Activated CD4-positive, CD25-positive, alpha-beta regulatory T cell treated with anti-CD3 and anti-CD28 coated beads, Interleukin-2, amount 50 U/mL, for 24 hours (primary cell): Measurements from ENCODE around the gene SEH1L.
"Not testable (repeated sequence)": the region's sequence is repeated elsewhere in the genome, so short reads cannot be mapped to it uniquely, and the experiment has no call there.

Experiments
- ATAC-seq, 2 donors: fragments of 150-1000 bp; cut with Tn5 transposase; one replicate each; pipeline ENCODE4 v1.10.0; 2021; ENCODE audit warnings: mild to moderate bottlenecking in 1 of 2, moderate library complexity in 1 of 2

Gene SEH1L

DNA sequence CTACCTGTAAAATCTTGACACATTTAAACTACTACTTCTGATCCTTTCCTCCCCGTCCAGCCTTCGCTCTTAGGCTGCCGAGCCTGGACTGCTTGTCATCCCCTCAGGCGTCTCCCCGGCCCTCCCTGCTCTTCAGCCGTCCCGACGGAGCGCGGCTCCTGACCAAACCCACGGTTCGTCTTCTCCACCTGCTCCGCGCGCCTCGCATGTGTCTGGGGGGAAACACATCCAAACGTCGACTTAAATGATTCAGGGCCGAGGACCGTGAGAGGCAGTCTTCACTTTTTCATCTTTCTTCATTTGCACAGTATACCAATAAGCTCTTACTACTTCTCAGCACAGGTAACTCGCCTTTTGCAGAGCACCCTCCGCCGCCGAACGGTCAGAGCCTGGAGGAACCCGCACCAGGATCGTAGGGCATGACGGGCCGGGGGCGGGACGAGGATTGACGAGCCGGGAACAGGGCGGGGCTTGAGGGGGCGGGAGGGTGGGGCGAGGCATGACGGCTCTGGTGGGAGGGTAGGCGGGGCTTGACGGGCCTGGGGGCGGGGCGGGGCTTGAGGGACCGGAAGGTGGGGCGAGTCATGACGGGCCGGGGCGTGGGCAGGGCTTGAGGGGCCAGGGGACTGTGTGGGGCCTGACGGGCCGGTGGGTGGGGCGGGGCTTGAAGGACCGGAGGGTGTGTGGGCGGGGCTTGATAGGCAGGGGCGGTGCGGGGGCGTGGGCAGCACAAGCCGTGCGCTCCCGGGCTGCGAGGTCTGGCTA lies at the start of gene SEH1L:
Gene SEH1L, plus strand, starts transcription at position 727 of the 765 bp plus-strand sequence. CDS start 111 bp downstream, outside the sequence.
- peak; percentile 78 to 84 for ATAC-seq

- not testable (repeated sequence) for ATAC-seq
These were observed 46.6 kb upstream of the SEH1L start for GRCh38 chr18:12901208-12901607.

GRCh38 chr18:12904012-12904516 lies 43.7 kb upstream of the SEH1L start:
- peak in 1 of 2 donors; percentile 38 for ATAC-seq

- no peak for ATAC-seq
These were observed 41.7 kb upstream of the SEH1L start for GRCh38 chr18:12906119-12906518.

DNA sequence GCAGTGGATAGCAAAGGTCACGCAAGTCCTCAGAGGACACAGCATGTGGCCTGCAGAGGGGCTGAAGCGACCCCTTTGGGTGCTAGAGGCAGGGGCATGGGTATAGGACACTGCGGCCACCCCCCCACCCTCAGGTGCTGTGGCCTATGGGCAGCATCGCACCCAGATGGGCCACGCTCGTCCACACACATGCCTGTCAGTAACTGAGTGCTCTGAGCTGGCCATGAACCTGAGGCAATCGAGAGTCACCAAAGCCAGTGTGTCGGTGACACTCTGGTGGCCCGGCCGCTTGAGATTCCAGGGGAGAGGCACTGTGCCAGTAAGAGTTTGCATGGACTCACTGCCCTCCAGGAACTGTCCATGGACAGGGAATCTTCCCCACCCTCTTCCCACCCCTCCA lies 41.0 kb upstream of the SEH1L start:
- ATAC-seq = no peak

DNA sequence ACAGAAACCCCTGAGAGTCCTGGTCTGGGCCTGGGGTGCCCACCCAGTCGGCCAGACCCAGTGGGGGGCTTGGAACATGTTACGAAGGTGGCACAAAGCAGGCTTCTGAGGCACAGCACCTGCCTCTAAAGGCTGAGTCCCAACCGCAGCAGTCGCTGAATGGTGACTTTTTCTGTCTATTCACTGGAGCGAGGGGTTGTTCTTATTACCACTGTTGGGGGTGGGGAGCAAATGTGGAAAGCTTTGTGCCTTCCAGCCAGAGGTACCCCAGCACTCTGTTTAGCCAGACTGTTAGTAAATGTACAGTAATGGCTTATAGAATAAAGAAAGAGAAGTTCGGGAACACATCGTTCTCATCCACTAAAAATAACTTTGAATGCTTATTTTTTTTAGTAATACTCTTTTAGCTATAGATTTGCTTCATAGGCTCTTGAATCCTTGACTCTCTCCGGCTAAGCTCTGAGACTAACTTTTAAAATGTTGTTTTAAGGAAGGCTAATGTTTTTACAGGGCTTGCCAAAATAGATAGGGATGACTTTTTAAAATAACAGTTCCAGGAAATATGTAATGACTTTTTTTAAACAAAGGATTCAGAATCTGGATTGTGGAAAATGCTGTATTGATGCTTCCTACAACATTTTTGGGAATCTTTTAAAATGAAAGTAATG lies 40.4 kb upstream of the SEH1L start:
- no peak for ATAC-seq

DNA sequence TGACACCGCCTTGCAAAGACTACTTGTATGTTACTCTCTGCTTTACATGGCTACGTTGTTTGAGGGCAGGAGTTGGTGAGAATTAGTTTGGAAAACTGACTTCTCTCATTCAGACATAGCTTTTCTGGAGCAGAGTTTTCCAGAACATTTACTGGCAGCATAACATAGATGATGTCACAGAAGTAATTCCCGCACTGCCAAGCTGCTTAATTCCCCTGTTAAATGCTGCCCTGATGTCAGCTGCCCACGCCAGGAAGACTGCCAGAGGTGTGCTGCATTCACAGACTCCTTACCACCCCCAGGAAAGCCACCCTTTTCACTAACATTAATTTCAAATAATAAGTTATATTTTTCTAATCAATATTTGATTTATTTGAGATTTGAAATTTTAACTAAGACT lies 39.1 kb upstream of the SEH1L start:
- no peak for ATAC-seq

DNA sequence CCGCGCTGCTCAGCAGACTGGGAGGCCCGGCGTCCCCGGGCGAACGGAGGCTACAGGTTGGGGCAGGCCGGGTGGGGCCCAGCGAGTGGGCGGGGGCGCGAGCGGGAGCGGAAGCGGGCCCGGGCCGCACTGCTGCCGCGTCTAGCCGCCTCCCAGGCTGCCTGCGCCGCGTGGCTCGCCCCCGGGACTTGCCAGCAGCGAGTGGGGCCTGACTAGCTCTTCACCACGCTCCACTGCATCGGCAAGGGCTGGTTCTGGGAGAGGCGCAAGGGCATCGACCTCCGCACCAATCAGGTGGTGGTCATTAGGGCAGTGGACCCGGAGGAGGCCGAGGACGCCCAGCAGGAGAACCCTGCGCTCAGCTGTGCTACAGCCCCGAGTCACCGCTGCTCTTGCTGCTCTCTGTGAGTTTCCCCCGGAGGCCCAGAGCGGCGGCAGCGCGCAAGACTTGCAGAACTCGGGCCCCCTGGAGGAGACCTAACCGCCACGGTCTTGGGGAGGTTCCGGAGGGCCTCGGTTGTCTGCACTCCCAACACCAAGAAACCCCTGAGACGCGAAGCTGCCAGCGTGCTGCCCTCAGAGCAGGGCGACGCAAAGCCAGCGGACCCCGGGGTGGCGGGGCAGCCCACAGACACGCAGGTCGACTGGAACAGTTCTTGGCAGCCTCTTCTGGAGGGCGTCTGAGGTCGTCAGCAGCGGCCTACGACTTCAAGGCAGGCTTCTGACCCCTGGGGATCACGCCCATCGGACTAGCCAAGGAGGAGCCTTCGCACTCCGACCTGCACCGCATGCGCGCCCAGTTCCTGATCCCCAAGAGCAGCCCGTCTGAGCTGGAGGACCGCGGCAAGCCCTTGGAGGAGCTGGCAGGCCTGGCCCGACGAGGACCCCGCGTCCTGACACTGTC lies 36.5 kb upstream of the SEH1L start:
- peak; percentile 89 to 90 for ATAC-seq

DNA sequence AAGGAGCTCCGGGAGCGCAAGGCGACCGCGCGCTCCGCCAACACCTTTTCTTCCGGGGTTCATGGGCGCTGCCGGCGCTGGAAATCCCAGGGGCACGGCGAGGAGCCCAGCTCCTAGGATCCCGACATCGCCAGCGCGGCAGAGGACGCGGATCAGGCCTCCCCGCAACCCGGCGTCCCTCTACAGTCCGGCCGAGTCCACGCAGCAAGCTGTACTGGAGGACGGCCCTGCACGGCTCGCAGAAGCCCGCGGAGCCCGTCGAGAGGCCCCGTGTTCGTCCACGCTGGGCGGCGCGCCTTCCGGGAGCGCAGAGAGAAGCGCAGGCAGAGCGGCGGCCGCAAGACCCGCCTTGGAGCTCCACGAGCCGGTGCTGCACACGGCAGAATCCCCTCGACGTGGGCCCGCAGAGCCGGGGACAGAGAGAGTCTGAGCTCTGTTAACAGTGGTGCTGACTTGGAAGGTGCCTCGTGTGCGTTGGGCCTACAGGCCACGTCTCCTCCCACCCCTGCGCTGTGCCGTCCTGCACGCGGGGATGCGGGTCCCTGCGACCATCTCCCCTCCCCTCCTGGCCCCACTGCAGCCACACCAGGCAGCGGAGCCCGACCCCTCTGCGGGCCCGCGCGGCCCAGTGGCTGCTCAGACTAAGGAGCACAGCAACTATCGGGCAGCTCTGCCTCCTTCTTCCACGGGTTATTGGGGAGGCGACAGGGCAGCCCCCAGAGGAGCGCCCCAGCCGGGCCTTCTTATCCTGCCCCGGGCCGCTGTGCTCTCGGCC lies 35.7 kb upstream of the SEH1L start:
- no peak for ATAC-seq

- peak; percentile 71 to 89 for ATAC-seq
These were observed 26.6 kb upstream of the SEH1L start for GRCh38 chr18:12921178-12921577.

DNA sequence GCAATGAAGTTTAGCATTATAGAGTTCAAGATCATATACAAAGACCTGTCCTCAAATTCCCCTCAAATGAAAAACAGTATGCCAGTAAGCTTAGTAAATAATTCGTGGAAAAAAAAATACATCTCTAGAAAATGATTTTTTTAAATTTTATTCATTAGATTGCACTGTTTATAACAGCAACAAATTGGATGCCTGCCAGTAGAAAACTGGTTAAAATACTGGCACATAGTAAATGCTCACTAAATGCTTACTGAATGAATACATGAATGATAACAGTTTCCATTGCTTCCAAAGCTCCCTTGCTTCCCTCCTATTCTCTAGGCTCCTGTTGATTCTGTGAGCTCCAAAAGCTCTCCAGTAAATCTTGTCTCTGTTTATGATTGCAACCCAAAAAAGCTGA lies 25.5 kb upstream of the SEH1L start:
- ATAC-seq = no peak

GRCh38 chr18:12924616-12925015 lies 23.2 kb upstream of the SEH1L start:
- no peak for ATAC-seq

GRCh38 chr18:12928206-12928605 lies 19.6 kb upstream of the SEH1L start:
- no peak for ATAC-seq

- ATAC-seq = no peak
These were observed 19.2 kb upstream of the SEH1L start for GRCh38 chr18:12928641-12929040.

DNA sequence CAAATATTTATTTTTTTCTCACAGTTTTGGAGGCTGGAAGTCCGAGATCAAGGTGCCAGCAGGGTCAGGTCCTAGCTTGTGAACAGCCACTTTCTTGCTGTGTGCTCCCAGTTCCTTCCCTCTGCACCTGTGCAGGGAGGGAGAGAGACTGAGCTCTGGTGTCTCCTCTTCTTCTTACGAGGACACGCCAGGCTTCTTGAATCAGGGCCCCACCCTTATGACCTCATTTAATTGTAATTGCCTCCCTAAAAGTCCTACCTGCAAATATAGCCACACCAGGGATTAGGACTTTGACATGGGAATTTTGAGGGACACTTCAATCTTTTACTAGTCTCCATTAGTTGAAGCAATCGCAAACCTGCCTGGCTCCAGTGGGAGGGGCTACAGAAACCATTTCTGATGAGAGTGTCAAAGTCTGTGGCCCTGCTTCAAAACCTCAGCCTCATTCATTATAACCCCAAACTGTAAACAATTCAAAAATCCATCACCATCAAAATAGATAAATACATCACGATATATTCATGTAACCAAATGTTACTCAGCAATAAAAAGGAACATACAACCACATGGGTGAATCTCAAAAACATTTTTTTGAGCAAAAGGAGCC lies 18.2 kb upstream of the SEH1L start:
- no peak for ATAC-seq

GRCh38 chr18:12930376-12930775 lies 17.4 kb upstream of the SEH1L start:
- ATAC-seq = no peak

- no peak for ATAC-seq
These were observed 16.9 kb upstream of the SEH1L start for GRCh38 chr18:12930908-12931307.

DNA sequence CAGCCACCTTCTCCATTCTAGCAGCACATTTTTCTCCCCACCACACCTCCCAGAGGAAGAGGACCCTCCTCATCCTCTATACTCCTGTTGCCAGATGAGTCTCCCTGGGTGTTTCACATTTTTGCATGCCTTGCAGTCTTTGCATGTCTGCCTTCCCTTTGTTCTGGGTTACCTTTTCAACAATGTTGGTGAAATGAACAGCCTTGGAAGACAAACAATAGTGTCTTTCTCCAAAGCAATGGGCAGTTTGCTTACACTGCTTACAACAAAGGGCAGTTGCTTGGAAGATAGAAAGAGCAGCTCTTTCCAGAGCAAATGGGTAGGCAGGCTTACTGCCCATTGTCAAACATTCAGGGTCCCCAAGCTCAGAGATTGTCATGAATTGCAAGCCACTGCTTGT lies 14.5 kb upstream of the SEH1L start:
- ATAC-seq = no peak

DNA sequence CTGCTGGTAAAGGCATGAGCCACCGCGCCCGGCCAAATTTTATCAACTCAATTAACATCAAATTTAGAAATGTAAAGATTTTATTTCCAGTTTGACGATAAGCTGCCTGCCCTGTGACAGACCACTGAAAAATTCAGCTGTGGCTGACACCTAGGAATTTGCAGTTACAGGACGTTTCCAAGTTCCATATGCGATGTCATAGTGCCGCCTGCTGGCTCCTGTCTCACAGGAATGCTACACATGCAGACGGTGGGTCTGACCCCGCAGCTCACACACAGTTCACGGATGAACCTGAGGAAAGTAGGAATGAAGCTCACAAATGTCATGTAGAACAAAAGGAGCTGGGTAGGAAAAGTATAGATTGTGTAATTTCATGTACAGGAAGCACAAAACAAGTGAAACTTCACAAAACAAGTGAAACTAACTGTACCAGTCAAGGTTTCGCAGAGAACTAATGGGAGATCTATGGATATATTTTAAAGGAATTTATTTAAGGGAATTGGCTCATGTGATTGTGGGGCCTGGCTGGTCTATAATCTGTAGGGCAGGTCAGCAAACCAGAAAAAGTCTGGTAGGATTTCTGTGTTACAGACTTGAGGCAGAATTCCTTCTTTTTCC lies 13.2 kb upstream of the SEH1L start:
- ATAC-seq = peak; percentile 77 to 84

GRCh38 chr18:12939162-12939561 lies 8.6 kb upstream of the SEH1L start:
- no peak for ATAC-seq

GRCh38 chr18:12943215-12943614 lies 4.6 kb upstream of the SEH1L start:
- no peak for ATAC-seq
